ENCODE measurements around the gene BABAM2.
"Not testable (repeated sequence)": the region's sequence is repeated elsewhere in the genome, so short reads cannot be mapped to it uniquely, and the experiment has no call there.

Gene BABAM2

GRCh38 chr2:28365158-28365557 lies 474.6 kb downstream of the BABAM2 start:
- no peak overlapping the region for H3K4me3 ChIP-seq (ENCODE audit: low read depth, low read length)

GRCh38 chr2:28366149-28366495 lies 475.6 kb downstream of the BABAM2 start:
- H3K4me3 ChIP-seq (ENCODE audit: low read depth, low read length), result no peak overlapping the region

- no peak overlapping the region for H3K4me3 ChIP-seq (ENCODE audit: low read depth, low read length)
Measured at GRCh38 chr2:28366496-28367282, 476.2 kb downstream of the BABAM2 start.

GRCh38 chr2:28367667-28368356 lies 477.3 kb downstream of the BABAM2 start:
- no peak overlapping the region for H3K4me3 ChIP-seq (ENCODE audit: low read depth, low read length)

- no peak overlapping the region for H3K4me3 ChIP-seq (ENCODE audit: low read depth, low read length)
Measured at GRCh38 chr2:28368357-28368798, 477.8 kb downstream of the BABAM2 start.

GRCh38 chr2:28369358-28369757 lies 478.8 kb downstream of the BABAM2 start:
- H3K4me3 ChIP-seq (ENCODE audit: low read depth, low read length), result no peak overlapping the region

GRCh38 chr2:28370354-28370753 lies 479.8 kb downstream of the BABAM2 start:
- H3K4me3 ChIP-seq (ENCODE audit: low read depth, low read length), result no peak overlapping the region

GRCh38 chr2:28371728-28372127 lies 481.2 kb downstream of the BABAM2 start:
- H3K4me3 ChIP-seq (ENCODE audit: low read depth, low read length), result not testable (repeated sequence)

GRCh38 chr2:28373854-28374253 lies 483.3 kb downstream of the BABAM2 start:
- no peak overlapping the region for H3K4me3 ChIP-seq (ENCODE audit: low read depth, low read length)

GRCh38 chr2:28374331-28374730 lies 483.8 kb downstream of the BABAM2 start:
- no peak overlapping the region for H3K4me3 ChIP-seq (ENCODE audit: low read depth, low read length)

GRCh38 chr2:28375236-28375635 lies 484.7 kb downstream of the BABAM2 start:
- no peak overlapping the region for H3K4me3 ChIP-seq (ENCODE audit: low read depth, low read length)

GRCh38 chr2:28375742-28376631 lies 485.5 kb downstream of the BABAM2 start:
- no peak overlapping the region for H3K4me3 ChIP-seq (ENCODE audit: low read depth, low read length)

- no peak overlapping the region for H3K4me3 ChIP-seq (ENCODE audit: low read depth, low read length)
Measured at GRCh38 chr2:28377195-28377816, 486.8 kb downstream of the BABAM2 start.

GRCh38 chr2:28377984-28378678 lies 487.6 kb downstream of the BABAM2 start:
- no peak overlapping the region for H3K4me3 ChIP-seq (ENCODE audit: low read depth, low read length)

- no peak overlapping the region for H3K4me3 ChIP-seq (ENCODE audit: low read depth, low read length)
Measured at GRCh38 chr2:28378679-28379584, 488.4 kb downstream of the BABAM2 start.

GRCh38 chr2:28380219-28380618 lies 489.7 kb downstream of the BABAM2 start:
- H3K4me3 ChIP-seq (ENCODE audit: low read depth, low read length), result no peak overlapping the region

- H3K4me3 ChIP-seq (ENCODE audit: low read depth, low read length), result no peak overlapping the region
Measured at GRCh38 chr2:28381225-28382180, 491.0 kb downstream of the BABAM2 start.

- no peak overlapping the region for H3K4me3 ChIP-seq (ENCODE audit: low read depth, low read length)
Measured at GRCh38 chr2:28382755-28383154, 492.2 kb downstream of the BABAM2 start.

Data from iPS-11a (cell line).